Effector memory CD4-positive, alpha-beta T cell (primary cell): ENCODE measurements around the gene VCL.

ENCODE experiments used
- DNase-seq, 3 donors: peaks; one replicate each; pipeline ENCODE4 v3.0.0-alpha.2; 2020
- H3K27ac ChIP-seq: 2 replicates; pipeline ENCODE4 v1.7.0; 2013; ENCODE audit warnings: mild to moderate bottlenecking, low read length, moderate library complexity; ENCODE audit not compliant: insufficient read depth, poor library complexity, severe bottlenecking
- H3K27me3 ChIP-seq: replicated peaks from 2 replicates; pipeline ENCODE4 v1.7.0; 2013; ENCODE audit warnings: mild to moderate bottlenecking, low read length; ENCODE audit not compliant: insufficient read depth, control insufficient read depth, poor library complexity, severe bottlenecking
- H3K36me3 ChIP-seq: 2 replicates; pipeline ENCODE4 v1.7.0; 2013; ENCODE audit warnings: mild to moderate bottlenecking, low read length, moderate library complexity; ENCODE audit not compliant: control insufficient read depth, insufficient read depth
- H3K4me1 ChIP-seq: 2 replicates; pipeline ENCODE4 v1.7.0; 2013; ENCODE audit warnings: low read length, mild to moderate bottlenecking; ENCODE audit not compliant: control insufficient read depth, insufficient read depth, poor library complexity, severe bottlenecking
- H3K4me3 ChIP-seq: 2 replicates; pipeline ENCODE4 v1.7.0; 2013; ENCODE audit warnings: low read length, low read depth, mild to moderate bottlenecking; ENCODE audit not compliant: insufficient read depth, poor library complexity, severe bottlenecking
- H3K9me3 ChIP-seq: 2 replicates; pipeline ENCODE4 v1.7.0; 2013; ENCODE audit warnings: mild to moderate bottlenecking, low read length, moderate library complexity; ENCODE audit not compliant: control insufficient read depth

Gene VCL

GRCh38 chr10:74067373-74068352, 69.7 kb downstream of the VCL start:
- Histone ChIP-seq H3K27me3 (no peaks in the 10 kb centered on the region), H3K9me3 (no peaks in the 10 kb centered on the region), H3K4me1 (no peaks in the 10 kb centered on the region), H3K36me3 (peaks cover 19% of the 10 kb centered on the region), H3K27ac (no peak overlapping the region), H3K4me3 (no peak overlapping the region)
- no peak for DNase-seq

GRCh38 chr10:74071157-74071556, 73.2 kb downstream of the VCL start:
- no peak for DNase-seq
- Histone ChIP-seq H3K4me1 (no peaks in the 10 kb centered on the region), H3K27ac (no peak overlapping the region), H3K9me3 (no peaks in the 10 kb centered on the region), H3K36me3 (peaks cover 37% of the 10 kb centered on the region), H3K27me3 (no peaks in the 10 kb centered on the region), H3K4me3 (no peak overlapping the region)

DNA sequence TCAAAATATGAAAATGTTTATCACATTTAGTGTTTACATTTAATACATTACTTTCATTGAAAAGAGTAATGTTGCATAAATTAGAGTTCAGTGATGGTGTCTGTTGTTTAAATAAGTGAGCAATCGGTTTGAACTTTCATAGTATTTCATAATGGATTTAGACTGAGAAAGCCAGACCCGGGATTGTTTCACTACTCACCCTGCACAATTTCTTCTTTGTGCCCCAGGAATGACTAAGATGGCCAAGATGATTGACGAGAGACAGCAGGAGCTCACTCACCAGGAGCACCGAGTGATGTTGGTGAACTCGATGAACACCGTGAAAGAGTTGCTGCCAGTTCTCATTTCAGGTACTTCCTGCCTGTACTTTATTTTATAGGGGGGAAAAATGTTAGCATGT, 74.6 kb downstream of the VCL start:
- no peaks in the 10 kb centered on the region for H3K4me1 ChIP-seq
- H3K36me3 ChIP-seq: peaks cover 37% of the 10 kb centered on the region
- DNase-seq: no peak
- H3K9me3 ChIP-seq: no peaks in the 10 kb centered on the region
- no peaks in the 10 kb centered on the region for H3K27me3 ChIP-seq
- no peak overlapping the region for H3K27ac ChIP-seq
- no peak overlapping the region for H3K4me3 ChIP-seq

GRCh38 chr10:74075906-74076305, 78.0 kb downstream of the VCL start:
- no peak for DNase-seq
- H3K27ac ChIP-seq: no peak overlapping the region
- H3K4me3 ChIP-seq: no peak overlapping the region
- no peaks in the 10 kb centered on the region for H3K4me1 ChIP-seq
- no peaks in the 10 kb centered on the region for H3K27me3 ChIP-seq
- H3K9me3 ChIP-seq: no peaks in the 10 kb centered on the region
- H3K36me3 ChIP-seq: peaks cover 36% of the 10 kb centered on the region

- Histone ChIP-seq H3K9me3 (no peaks in the 10 kb centered on the region), H3K4me1 (no peaks in the 10 kb centered on the region), H3K27ac (no peak overlapping the region), H3K27me3 (no peaks in the 10 kb centered on the region), H3K36me3 (peaks cover 27% of the 10 kb centered on the region), H3K4me3 (no peak overlapping the region)
- DNase-seq: no peak
These were observed 79.0 kb downstream of the VCL start for GRCh38 chr10:74076961-74077360.

DNA sequence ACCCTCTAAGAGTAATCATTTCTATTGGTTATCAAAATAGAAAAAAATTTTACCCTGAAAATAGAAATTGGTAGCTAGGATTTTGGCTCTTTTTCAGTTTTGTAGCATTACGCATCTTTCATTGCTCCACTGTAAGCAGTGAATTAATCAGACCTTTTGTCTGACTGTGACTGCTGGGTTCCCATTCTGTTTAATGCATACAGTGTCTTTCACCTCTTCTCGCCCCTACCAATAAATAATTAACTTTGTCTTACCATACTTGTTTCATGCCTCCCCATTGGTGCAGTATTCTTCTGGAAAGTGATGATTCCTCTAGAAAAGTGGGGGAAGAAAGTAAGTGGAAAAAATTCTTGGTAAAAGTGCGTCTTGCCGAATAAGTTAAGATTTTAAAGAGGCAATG, 79.5 kb downstream of the VCL start:
- no peak for DNase-seq
- Histone ChIP-seq H3K27me3 (no peaks in the 10 kb centered on the region), H3K36me3 (peaks cover 27% of the 10 kb centered on the region), H3K9me3 (no peaks in the 10 kb centered on the region), H3K4me1 (no peaks in the 10 kb centered on the region), H3K27ac (no peak overlapping the region), H3K4me3 (no peak overlapping the region)

DNA sequence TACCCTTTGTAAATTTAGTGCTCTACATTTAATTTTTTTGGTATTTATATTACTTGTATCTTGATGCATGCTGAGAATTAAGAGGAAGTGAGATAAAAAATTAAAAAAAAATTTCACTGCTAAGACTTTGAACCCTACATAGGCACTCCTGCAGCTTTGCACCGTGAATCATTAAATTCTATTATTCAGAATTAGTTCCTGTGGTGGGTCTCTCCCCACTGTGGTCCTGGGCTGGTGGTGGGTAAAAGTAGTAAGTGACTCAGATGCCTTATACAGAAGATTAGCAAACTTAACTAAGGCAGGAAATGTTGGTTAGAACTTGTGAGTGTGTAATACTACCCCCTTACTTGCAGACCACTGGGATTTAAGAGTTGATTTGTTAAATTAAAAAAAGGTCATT, 80.1 kb downstream of the VCL start:
- H3K36me3 ChIP-seq: peaks cover 28% of the 10 kb centered on the region
- H3K4me1 ChIP-seq: no peaks in the 10 kb centered on the region
- DNase-seq: peak in 1 of 3 donors; percentile 6
- H3K27me3 ChIP-seq: no peaks in the 10 kb centered on the region
- no peaks in the 10 kb centered on the region for H3K9me3 ChIP-seq
- no peak overlapping the region for H3K27ac ChIP-seq
- no peak overlapping the region for H3K4me3 ChIP-seq

DNA sequence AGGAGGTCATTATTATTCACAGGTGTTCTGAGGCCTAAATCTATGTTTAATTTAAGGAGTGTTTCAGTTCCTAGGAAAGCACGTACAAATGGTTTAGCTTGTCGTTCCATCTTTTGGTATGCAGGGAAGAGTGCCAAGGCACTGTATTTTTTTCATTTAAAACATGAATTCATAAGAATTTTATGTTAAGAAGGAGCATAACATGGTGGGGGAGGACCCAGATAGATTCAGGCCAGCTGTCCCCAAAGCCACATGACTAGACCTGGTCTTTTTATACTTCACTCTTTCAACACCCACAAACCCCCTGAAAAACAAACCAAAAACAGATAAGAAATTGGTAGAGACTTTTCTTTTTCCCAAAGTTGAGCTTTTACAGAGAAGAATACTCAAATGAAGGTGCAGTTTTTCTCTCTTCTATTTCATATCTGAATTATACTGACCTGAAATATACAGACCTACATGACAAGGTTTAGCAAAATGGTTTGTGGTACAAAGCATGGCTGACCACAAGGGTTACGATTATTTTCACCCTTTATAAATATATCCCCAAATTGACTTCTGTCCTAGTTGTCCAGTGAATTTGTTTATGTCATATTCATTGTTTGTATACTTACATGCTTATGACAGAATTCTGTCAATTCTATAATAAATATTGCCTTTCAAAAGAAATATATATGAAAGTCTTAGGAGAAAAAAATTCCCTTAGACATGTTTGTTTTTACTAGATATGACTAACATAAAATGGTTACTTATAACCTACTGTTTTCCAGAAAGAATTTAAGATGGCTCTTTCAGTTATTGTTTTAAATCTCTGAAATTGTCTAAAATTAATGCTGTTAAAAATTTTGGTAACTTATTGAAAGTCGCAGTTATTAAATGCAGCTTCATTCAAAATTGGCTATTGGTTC, 81.4 kb downstream of the VCL start:
- Histone ChIP-seq H3K27me3 (no peaks in the 10 kb centered on the region), H3K4me3 (no peak overlapping the region), H3K36me3 (peaks cover 24% of the 10 kb centered on the region), H3K4me1 (no peaks in the 10 kb centered on the region), H3K9me3 (no peaks in the 10 kb centered on the region), H3K27ac (no peak overlapping the region)
- no peak for DNase-seq

DNA sequence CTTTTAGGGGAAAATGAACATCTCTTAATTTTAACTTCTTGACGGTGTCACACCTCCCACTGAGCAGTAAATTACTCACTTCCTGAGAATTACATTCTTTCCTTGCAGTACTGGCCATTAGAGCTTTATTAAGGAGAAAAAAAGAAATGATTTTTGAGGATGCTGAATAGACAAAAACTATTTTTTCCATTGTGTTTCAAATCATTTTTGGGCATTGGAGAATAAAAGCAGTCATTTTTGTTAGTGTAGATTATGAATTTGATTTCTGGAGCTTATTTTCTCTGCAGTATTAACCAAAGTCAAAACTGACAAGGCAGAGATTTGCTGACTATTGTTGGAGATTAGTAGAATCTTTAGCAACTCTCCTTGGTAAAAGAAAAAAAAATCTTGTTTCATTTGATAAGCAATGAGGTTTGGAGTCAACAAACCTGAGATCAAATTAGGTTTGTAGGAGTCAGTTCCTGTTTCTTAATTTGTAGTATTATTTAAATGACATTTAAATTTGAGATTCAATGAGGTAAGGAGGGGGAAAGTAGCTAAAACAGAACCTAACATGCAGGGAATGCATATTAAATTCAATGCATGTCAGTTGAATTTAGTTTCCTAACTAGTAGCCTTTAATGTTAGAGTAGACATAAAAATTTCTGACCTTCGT, 82.1 kb downstream of the VCL start:
- Histone ChIP-seq H3K4me3 (no peak overlapping the region), H3K4me1 (no peaks in the 10 kb centered on the region), H3K9me3 (no peaks in the 10 kb centered on the region), H3K27ac (no peak overlapping the region), H3K27me3 (no peaks in the 10 kb centered on the region), H3K36me3 (peaks cover 21% of the 10 kb centered on the region)
- DNase-seq: no peak
